ENCODE results near the gene DDX46.
"Not testable (repeated sequence)": the region's sequence is repeated elsewhere in the genome, so short reads cannot be mapped to it uniquely, and the experiment has no call there.

The DDX46 gene

GRCh38 chr5:134784946-134785620 is 26.5 kb downstream of the DDX46 start:
- DNase-seq (ENCODE audit: low spot score): no peak

DNA sequence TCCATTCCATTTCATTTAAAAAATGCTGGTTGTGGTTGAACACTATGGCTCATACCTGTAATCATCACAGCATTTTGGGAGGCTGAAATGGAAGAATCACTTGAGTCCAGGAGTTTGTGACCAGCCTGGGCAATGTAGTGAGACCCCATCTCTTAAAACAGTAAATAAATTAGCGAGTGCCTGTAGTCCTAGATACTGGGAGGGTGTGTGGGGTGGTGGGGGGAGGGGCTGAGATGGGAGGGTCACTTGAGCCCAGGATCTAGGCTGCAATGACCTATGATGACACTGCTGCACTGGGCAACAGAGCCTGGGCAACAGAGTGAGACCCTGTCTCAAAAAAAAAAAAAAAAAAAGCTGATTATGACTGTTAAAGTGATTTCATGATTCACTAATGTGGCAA is 29.1 kb downstream of the DDX46 start:
- no peak for DNase-seq (ENCODE audit: low spot score)

DNA sequence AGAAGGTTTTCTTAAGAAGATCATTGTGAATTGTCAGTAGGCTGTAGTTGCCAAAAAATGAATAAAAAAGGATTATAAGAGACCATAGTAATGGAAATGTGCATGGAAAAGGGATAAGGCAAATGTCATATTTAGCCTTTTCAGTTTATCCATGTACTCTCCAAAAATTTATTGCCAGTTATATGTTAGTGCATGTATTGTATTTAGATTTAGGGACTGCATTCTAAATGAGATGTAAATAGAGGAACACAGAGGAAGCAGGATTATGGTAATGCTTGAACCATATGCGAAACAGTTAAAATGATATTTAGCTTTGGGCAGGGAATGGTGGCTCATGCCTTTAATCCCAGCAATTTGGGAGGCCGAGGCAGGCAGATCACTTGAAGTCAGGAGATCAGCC is 33.0 kb downstream of the DDX46 start:
- no peak for DNase-seq (ENCODE audit: low spot score)

DNA sequence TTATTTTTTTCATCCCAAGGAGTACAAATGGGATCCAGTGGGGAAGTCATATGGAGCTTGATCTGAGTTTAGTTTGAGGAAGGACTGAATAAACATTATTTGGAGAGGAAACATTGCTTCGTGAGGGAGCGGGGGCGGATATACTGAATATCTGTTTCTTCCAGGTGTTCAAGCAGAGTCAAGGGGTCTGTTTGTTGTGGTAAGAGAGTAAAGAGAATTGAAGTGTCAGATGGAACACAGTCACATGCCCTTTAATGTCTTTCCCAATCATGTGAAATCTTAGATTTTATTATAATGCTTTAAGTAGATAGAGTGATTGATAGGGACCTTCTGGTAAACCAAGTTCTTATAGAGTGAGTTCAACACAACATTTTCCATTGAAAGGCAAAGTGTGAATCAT is 33.7 kb downstream of the DDX46 start:
- no peak for DNase-seq (ENCODE audit: low spot score)

DNA sequence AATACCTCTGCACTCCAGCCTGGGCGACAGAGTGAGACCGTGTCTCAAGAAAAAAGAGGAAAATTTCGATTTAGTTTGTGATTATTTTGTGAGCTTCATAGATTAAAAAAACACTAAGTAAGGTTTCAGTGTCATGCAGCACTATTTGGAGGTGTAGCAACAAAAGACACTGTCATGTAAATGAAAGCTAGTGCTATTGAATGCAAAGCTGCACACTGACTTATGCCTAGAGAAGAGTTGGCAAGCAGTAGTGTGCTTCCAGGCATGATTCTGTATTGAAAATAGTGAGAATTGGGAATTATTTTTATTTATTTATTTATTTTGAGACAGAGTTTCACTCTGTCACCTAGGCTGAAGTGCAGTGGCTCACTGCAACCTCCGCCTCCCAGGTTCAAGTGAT is 34.5 kb downstream of the DDX46 start:
- no peak for DNase-seq (ENCODE audit: low spot score)

- DNase-seq (ENCODE audit: low spot score): no peak
Measured at GRCh38 chr5:134794082-134794481, 35.5 kb downstream of the DDX46 start.

GRCh38 chr5:134794819-134795218 is 36.2 kb downstream of the DDX46 start:
- no peak for DNase-seq (ENCODE audit: low spot score)

DNA sequence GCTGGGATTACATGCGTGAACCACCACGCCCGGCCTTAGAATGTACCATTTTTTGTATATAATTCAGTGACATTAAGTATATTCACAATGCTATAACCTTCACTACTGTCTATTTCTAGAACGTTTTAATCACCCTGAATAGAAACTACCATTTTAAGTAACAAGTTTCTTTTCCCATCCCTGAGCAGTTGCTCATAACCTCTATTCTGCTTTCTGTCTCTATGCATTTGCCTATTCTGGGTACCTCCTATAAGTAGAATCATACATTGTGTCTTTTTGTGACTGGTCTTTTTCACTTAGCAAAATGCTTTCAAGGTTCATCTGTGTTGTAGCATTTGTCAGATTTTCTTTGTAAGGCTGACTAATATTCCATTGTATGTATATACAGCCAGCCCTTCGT is 39.9 kb downstream of the DDX46 start:
- no peak for DNase-seq (ENCODE audit: low spot score)

DNA sequence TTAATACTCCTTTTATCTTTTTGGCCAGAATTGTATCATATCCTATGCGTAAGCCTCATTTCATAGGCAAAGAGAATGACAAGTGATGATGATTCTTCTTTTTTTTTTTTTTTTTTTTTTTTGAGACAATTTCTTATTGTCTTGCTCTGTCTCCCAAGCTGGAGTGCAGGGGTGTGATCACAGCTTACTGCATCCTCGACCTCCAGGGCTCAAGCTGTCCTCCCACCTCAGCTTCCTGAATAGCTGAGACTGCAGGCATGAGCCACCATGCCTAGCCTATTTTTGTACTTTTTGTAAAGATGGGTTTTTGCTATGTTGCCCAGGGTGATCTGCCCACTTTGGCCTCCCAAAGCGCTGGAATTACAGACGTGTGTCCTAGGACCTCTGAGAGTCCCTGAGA is 45.2 kb downstream of the DDX46 start:
- no peak for DNase-seq (ENCODE audit: low spot score)

DNA sequence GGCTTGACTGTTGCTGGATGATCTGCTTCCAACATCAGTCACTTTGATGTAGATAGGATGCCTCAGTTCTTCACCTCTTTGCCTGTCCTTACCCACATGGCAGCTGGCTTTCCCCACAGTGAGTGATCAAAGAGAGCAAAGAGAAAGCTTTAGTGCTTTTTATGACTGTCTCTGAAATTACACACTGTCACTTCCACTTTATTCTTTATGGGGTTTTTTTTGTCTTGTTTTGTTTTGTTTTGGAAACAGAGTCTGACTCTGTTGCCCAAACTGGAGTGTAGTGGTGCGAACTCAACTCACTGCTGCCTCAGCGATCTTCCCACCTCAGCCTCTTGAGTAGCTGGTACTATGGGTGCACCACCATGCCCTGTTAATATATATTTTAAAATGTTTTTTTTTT is 54.8 kb downstream of the DDX46 start:
- DNase-seq (ENCODE audit: low spot score): no peak

DNA sequence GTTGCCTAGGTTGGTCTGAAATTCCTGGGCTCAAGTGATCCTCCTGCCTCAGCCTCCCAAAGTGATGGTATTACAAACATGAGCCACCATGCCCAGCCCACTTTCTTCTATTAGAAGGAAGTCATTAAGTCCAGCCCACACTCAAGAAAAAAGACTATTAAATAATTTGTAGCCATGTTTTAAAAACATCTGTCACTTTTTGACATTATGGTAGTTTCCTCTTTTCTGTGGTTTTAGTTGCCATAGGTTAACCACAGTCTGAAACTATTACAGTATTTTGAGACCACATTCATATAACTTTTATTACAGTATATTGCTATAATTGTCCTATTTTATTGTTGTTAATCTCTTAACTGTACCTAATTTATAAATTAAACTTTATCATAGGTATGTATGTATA is 55.2 kb downstream of the DDX46 start:
- no peak for DNase-seq (ENCODE audit: low spot score)

- DNase-seq (ENCODE audit: low spot score): no peak
Measured at GRCh38 chr5:134817006-134817405, 58.4 kb downstream of the DDX46 start.

DNA sequence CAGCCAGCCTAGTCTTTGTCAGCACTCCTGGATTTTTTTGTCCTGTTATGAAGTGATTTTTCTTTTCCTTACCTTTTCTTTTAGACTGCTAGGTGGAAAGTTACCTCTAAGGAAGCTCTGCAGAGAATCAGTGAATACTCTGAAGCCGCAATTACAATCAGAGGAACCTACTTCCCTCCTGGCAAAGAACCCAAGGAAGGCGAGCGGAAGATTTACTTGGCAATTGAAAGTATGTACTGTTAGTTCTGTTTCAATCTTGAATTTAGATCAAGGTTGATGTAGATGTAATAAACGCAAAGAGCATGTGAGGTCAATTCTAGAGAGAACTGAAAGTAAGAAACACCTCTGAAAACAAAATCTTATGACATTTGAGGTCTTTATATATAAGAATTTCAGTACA is 60.2 kb downstream of the DDX46 start:
- DNase-seq (ENCODE audit: low spot score): no peak

DNA sequence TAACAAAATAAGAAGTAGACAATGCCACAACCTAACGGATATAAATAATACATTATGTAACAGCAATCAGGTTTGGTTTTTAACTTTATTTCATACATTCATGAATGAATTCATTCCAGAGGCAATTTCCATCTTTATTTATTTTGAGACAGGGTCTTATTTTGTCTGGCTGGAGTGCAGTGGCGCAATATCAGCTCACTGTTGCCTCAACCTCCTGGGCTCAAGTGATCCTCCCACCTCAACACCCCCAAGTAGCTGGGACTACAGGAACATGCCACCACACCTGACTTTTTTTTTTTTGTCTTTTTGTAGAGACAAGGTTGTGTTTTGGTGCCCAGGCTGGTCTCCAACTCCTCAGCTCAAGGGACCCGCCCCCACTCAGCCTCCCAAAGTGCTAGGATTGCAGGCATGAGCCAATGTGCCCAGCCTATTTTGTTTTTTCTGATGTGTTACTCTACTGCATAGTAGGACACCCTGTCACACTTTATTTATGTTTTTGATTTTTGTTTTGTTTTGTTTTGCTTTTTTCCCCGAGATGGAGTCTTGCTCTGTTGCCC is 60.9 kb downstream of the DDX46 start:
- no peak for DNase-seq (ENCODE audit: low spot score)

GRCh38 chr5:134821841-134822240 is 63.3 kb downstream of the DDX46 start:
- DNase-seq (ENCODE audit: low spot score): no peak

- no peak for DNase-seq (ENCODE audit: low spot score)
Measured at GRCh38 chr5:134824681-134825080, 66.1 kb downstream of the DDX46 start.

DNA sequence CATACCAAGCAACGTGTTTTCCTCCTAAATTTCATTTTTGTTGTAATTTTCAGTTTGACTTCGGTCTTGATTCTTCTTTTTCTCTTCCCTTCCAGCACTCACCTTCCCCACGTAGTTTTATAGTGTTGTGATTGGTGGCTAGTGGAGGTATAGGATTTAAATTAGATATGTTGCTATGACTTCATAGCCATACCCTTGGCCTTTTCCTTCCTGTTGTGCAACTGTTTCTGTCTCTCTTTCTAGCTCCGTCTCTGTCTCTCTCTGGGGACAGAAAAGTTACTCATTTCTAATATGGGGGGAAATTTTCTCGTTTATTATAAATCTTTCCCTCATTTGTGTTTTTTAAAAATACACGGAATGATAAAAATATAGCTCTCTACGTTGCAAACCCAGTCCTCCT is 66.6 kb downstream of the DDX46 start:
- no peak for DNase-seq (ENCODE audit: low spot score)

GRCh38 chr5:134833340-134834032 is 74.9 kb downstream of the DDX46 start:
- no peak for DNase-seq (ENCODE audit: low spot score)

DNA sequence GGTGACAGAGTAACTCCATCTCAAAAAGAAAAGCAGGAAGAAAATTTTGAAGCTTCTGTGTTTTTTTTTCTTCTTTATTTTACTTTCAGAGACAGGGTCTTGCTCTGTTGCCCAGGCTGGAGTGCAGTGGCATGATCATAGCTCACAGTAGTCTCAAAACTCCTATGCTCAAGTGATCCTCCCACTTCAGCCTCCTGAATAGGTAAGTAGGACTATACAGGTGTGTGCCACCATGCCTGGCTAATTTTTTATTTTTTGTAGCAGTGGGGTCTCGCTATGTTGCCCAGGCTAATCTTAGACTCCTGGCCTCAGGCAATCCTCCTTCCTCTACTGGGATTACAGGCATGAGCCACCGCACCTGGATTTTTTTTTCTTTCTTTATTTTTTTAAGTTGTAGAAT is 77.0 kb downstream of the DDX46 start:
- no peak for DNase-seq (ENCODE audit: low spot score)

GRCh38 chr5:134837530-134838181 is 79.1 kb downstream of the DDX46 start:
- DNase-seq (ENCODE audit: low spot score): no peak

- not testable (repeated sequence) for DNase-seq (ENCODE audit: low spot score)
Measured at GRCh38 chr5:134838361-134838760, 79.8 kb downstream of the DDX46 start.

GRCh38 chr5:134840811-134841210 is 82.2 kb downstream of the DDX46 start:
- DNase-seq (ENCODE audit: low spot score): no peak

- no peak for DNase-seq (ENCODE audit: low spot score)
Measured at GRCh38 chr5:134844252-134844651, 85.7 kb downstream of the DDX46 start.

Data from hematopoietic multipotent progenitor cell treated with erythropoietin and hydrocortisone succinate and interleukin-3 and kit ligand, for 17 days (in vitro differentiated cells).